HepG2 (cell line): ENCODE measurements around the gene EFNA2. TPM values are rescaled to one million over a fixed set of nuclear protein-coding genes. Genes with fewer than 3 reads are reported as not detected.

Experiments used
- DMAP1 ChIP-seq: IDR thresholded peaks from 2 replicates; pipeline ENCODE4 v1.6.1; 2016
- DR1 ChIP-seq: sonication (generic); formaldehyde crosslinking; IDR thresholded peaks from 2 replicates; pipeline ENCODE4 v1.8.0; 2021; ENCODE audit warnings: mild to moderate bottlenecking, missing genetic modification reagents, inconsistent platforms
- HDAC1 ChIP-seq: sonication (generic); formaldehyde crosslinking; IDR thresholded peaks from 2 replicates; pipeline ENCODE4 v1.5.1; 2020; ENCODE audit warnings: mild to moderate bottlenecking, missing genetic modification reagents
- HES4 ChIP-seq: sonication (generic); formaldehyde crosslinking; IDR thresholded peaks from 2 replicates; pipeline ENCODE4 v1.9.0; 2021; ENCODE audit warnings: mild to moderate bottlenecking, missing genetic modification reagents, borderline replicate concordance
- HOXA3 ChIP-seq: sonication (generic); formaldehyde crosslinking; IDR thresholded peaks from 2 replicates; pipeline ENCODE4 v1.5.0; 2020; ENCODE audit warnings: missing genetic modification reagents
- IRF1 ChIP-seq: sonication (generic); formaldehyde crosslinking; IDR thresholded peaks from 2 replicates; pipeline ENCODE4 v1.4.0; 2020; ENCODE audit warnings: low read depth, mild to moderate bottlenecking, missing genetic modification reagents
- KDM6A ChIP-seq: IDR thresholded peaks from 2 replicates; pipeline ENCODE4 v1.6.1; 2016; ENCODE audit warnings: low read depth
- NFYB ChIP-seq: sonication (generic); formaldehyde crosslinking; IDR thresholded peaks from 2 replicates; pipeline ENCODE4 v1.4.0; 2020; ENCODE audit warnings: missing genetic modification reagents
- PRMT3 ChIP-seq: sonication (generic); formaldehyde crosslinking; IDR thresholded peaks from 2 replicates; pipeline ENCODE4 v1.8.1; 2022; ENCODE audit warnings: low read depth, mild to moderate bottlenecking, moderate library complexity, missing genetic modification reagents, borderline replicate concordance
- RFXANK ChIP-seq: IDR thresholded peaks from 2 replicates; pipeline ENCODE4 v1.6.1; 2016
- SIN3B ChIP-seq: fragments of 150-350 bp; IDR thresholded peaks from 2 replicates; pipeline ENCODE4 v1.6.1; 2014; ENCODE audit warnings: low read length
- SMARCC2 ChIP-seq: fragments of 450-650 bp; IDR thresholded peaks from 2 replicates; pipeline ENCODE4 v1.6.1; 2017; ENCODE audit warnings: antibody characterized with exemption, mild to moderate bottlenecking
- SRY ChIP-seq: sonication (generic); formaldehyde crosslinking; IDR thresholded peaks from 2 replicates; pipeline ENCODE4 v1.8.0; 2022; ENCODE audit warnings: mild to moderate bottlenecking, missing genetic modification reagents
- TBX2 ChIP-seq: sonication (generic); formaldehyde crosslinking; IDR thresholded peaks from 2 replicates; pipeline ENCODE4 v1.5.0; 2020; ENCODE audit warnings: missing genetic modification reagents, mild to moderate bottlenecking, borderline replicate concordance
- THAP9 ChIP-seq: sonication (generic); formaldehyde crosslinking; IDR thresholded peaks from 2 replicates; pipeline ENCODE4; 2020; ENCODE audit warnings: missing genetic modification reagents, mild to moderate bottlenecking, borderline replicate concordance
- ZBTB42 ChIP-seq: sonication (generic); formaldehyde crosslinking; IDR thresholded peaks from 2 replicates; pipeline ENCODE4 v1.5.0; 2020; ENCODE audit warnings: mild to moderate bottlenecking, missing genetic modification reagents
- ZFY ChIP-seq: sonication (generic); formaldehyde crosslinking; IDR thresholded peaks from 2 replicates; pipeline ENCODE4 v1.4.0; 2020; ENCODE audit warnings: missing genetic modification reagents
- ZNF354B ChIP-seq: sonication (generic); formaldehyde crosslinking; IDR thresholded peaks from 2 replicates; pipeline ENCODE4 v1.8.0; 2022; ENCODE audit warnings: mild to moderate bottlenecking, missing genetic modification reagents
- ZNF446 ChIP-seq: sonication (generic); formaldehyde crosslinking; IDR thresholded peaks from 2 replicates; pipeline ENCODE4 v1.5.0; 2020; ENCODE audit warnings: mild to moderate bottlenecking, missing genetic modification reagents
- ZNF556 ChIP-seq: sonication (generic); formaldehyde crosslinking; IDR thresholded peaks from 2 replicates; pipeline ENCODE4 v1.4.0; 2020; ENCODE audit warnings: mild to moderate bottlenecking, missing genetic modification reagents, borderline replicate concordance
- ZNF558 ChIP-seq: sonication (generic); formaldehyde crosslinking; IDR thresholded peaks from 2 replicates; pipeline ENCODE4 v1.9.0; 2022; ENCODE audit warnings: mild to moderate bottlenecking, missing genetic modification reagents, borderline replicate concordance
- ZNF672 ChIP-seq: sonication (generic); formaldehyde crosslinking; IDR thresholded peaks from 2 replicates; pipeline ENCODE4 v1.8.1; 2022; ENCODE audit warnings: missing genetic modification reagents
- ZNF788 ChIP-seq: sonication (generic); formaldehyde crosslinking; IDR thresholded peaks from 2 replicates; pipeline ENCODE4 v1.5.0; 2020; ENCODE audit warnings: mild to moderate bottlenecking, missing genetic modification reagents, borderline replicate concordance
- ZNF790 ChIP-seq: sonication (generic); formaldehyde crosslinking; IDR thresholded peaks from 2 replicates; pipeline ENCODE4 v1.8.0; 2022; ENCODE audit warnings: missing genetic modification reagents, mild to moderate bottlenecking, borderline replicate concordance
- ZNF891 ChIP-seq: sonication (generic); formaldehyde crosslinking; IDR thresholded peaks from 2 replicates; pipeline ENCODE4 v1.5.0; 2020; ENCODE audit warnings: mild to moderate bottlenecking, missing genetic modification reagents
- polyA plus RNA-seq, 8 experiments: library from polyadenylated mRNA; depleted of rRNA in 3 of 8; stranded (reverse) in 7 of 8; unstranded in 1 of 8; fragments of >200 nt; fragmentation: Illumina TruSeq in 4 of 8; extraction: Trizol in 4 of 8; gene quantifications; 2 replicates each; pipeline versions ENCODE4 v1.2.1 to v1.2.3, GENCODE V29; 2011 to 2016; ENCODE audit warnings: low read depth in 4 of 8, missing spikeins in 1 of 8, mixed read lengths in 1 of 8; ENCODE audit not compliant: insufficient read depth in 1 of 8
- total RNA-seq, 5 experiments: library from RNA; depleted of rRNA; stranded (reverse); fragments of >200 nt; fragmentation: Illumina TruSeq; extraction: Trizol; gene quantifications; 2 replicates each; pipeline ENCODE4 v1.2.3, GENCODE V29; 2016; ENCODE audit warnings: low read depth in 1 of 5

Gene EFNA2
- total and polyA plus RNA-seq, 2 of the 13 experiments (the other 11 are each of a cell fraction or from before 2014, with no cell fraction given), result 6.0 to 9.9 TPM

- TF ChIP-seq KDM6A (no peak), ZNF672 (CRISPR knock-in tag) (no peak), HES4 (CRISPR knock-in tag) (peak; percentile 52; the same call in 1 of the 2 replicates), ZNF790 (0 out of 2 replicates have a peak, but pooled peaks have one; percentile 27), DR1 (CRISPR knock-in tag) (0 out of 2 replicates have a peak, but pooled peaks have one; percentile 26), PRMT3 (no peak), IRF1 (CRISPR knock-in tag) (no peak), SRY (peak; percentile 90; the same call in 1 of the 2 replicates), TBX2 (CRISPR knock-in tag) (peak; percentile 47; the same call in 1 of the 2 replicates), RFXANK (CRISPR knock-in tag) (0 out of 2 replicates have a peak, but pooled peaks have one; percentile 20), THAP9 (no peak), ZNF891 (CRISPR knock-in tag) (0 out of 2 replicates have a peak, but pooled peaks have one; percentile 9), ZNF446 (CRISPR knock-in tag) (peak; percentile 50; the same call in 1 of the 2 replicates), ZNF354B (CRISPR knock-in tag) (no peak), ZNF556 (CRISPR knock-in tag) (no peak), ZNF788 (CRISPR knock-in tag) (peak; percentile 72; the same call in 1 of the 2 replicates), HDAC1 (CRISPR knock-in tag) (peak; percentile 75), ZBTB42 (peak; percentile 20; the same call in 1 of the 2 replicates), SMARCC2 (no peak), ZNF558 (CRISPR knock-in tag) (no peak), HOXA3 (CRISPR knock-in tag) (peak; percentile 96), ZFY (CRISPR knock-in tag) (peak; percentile 60; the same call in 1 of the 2 replicates), DMAP1 (CRISPR knock-in tag) (peak; percentile 73), SIN3B (peak; percentile 19; the same call in 1 of the 2 replicates), NFYB (CRISPR knock-in tag) (no peak)
Observed at GRCh38 chr19:1269478-1270212, 16.0 kb upstream of the EFNA2 start (continued).
